ENCODE results near the gene LITAF.

Gene LITAF

DNA sequence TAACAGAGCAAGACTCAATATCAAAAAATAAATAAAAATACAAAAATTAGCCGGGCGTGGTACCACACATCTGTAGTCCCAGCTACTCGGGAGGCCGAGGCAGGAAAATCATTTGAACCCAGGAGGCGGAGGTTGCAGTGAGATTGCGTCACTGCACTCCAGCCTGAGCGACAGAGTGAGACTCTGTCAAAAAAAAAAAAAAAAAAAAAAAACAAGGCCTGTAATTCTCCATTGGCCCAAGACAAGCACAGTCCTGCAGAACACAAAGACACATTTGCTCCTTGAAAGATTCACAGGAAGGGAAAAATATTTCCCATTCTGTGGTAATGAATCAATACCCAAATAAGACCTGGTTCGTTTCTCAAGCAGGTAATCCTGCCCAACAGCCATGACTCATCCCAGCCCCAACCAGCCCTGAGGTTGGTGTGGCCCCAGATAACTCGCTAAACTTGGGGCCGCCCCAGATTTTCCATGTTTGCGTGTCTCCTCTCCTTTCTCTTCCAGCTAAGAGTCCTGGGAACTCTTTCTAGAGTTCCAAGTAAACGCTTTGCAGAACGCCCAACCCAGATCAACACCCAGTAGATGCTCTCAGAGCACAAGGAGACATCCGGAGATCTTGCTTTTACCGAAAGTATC, 41.2 kb upstream of the LITAF start (continued):
- TF ChIP-seq, protein P1, sequence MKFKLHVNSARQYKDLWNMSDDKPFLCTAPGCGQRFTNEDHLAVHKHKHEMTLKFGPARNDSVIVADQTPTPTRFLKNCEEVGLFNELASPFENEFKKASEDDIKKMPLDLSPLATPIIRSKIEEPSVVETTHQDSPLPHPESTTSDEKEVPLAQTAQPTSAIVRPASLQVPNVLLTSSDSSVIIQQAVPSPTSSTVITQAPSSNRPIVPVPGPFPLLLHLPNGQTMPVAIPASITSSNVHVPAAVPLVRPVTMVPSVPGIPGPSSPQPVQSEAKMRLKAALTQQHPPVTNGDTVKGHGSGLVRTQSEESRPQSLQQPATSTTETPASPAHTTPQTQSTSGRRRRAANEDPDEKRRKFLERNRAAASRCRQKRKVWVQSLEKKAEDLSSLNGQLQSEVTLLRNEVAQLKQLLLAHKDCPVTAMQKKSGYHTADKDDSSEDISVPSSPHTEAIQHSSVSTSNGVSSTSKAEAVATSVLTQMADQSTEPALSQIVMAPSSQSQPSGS (tag by site-specific recombination; IDR thresholded peaks at IDR 0.05; ENCODE audit: low read depth) = no peak
- TF ChIP-seq ZNF114 (tag by site-specific recombination; IDR thresholded peaks at IDR 0.05) (no peak), ZBTB17 (tag by site-specific recombination; IDR thresholded peaks at IDR 0.05) (0 out of 2 replicates have a peak, but pooled peaks have one; percentile 16), ZNF660 (tag by site-specific recombination; IDR thresholded peaks at IDR 0.05) (no peak)
- TF ChIP-seq, protein P2, sequence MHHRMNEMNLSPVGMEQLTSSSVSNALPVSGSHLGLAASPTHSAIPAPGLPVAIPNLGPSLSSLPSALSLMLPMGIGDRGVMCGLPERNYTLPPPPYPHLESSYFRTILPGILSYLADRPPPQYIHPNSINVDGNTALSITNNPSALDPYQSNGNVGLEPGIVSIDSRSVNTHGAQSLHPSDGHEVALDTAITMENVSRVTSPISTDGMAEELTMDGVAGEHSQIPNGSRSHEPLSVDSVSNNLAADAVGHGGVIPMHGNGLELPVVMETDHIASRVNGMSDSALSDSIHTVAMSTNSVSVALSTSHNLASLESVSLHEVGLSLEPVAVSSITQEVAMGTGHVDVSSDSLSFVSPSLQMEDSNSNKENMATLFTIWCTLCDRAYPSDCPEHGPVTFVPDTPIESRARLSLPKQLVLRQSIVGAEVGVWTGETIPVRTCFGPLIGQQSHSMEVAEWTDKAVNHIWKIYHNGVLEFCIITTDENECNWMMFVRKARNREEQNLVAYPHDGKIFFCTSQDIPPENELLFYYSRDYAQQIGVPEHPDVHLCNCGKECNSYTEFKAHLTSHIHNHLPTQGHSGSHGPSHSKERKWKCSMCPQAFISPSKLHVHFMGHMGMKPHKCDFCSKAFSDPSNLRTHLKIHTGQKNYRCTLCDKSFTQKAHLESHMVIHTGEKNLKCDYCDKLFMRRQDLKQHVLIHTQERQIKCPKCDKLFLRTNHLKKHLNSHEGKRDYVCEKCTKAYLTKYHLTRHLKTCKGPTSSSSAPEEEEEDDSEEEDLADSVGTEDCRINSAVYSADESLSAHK (tag by site-specific recombination; IDR thresholded peaks at IDR 0.05) = no peak

DNA sequence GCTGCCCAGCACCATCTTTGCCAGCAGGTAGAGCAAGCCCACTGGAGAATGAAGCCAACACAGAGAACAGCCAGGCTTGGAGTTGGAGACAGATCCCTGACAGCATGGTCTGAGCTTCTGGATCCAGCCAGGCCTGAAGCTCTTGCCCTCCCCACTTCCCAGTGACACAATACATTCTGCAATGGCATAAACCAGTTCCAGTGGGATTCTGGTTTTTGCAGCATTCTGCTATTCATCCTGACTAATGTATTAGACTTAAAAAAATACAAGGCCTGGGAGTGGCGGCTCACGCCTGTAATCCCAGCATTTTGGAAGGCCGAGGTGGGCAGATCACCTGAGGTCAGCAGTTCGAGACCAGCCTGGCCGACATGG, 40.6 kb upstream of the LITAF start:
- no peak overlapping the region for H3K27ac ChIP-seq (ENCODE audit: extremely low read depth, low read depth, low read length)
- no peaks in the 10 kb centered on the region for H3K36me3 ChIP-seq (ENCODE audit: control insufficient read depth in 2 of 2, insufficient read depth in 1 of 2, low read length in 2 of 2)
- TF ChIP-seq, protein P3, sequence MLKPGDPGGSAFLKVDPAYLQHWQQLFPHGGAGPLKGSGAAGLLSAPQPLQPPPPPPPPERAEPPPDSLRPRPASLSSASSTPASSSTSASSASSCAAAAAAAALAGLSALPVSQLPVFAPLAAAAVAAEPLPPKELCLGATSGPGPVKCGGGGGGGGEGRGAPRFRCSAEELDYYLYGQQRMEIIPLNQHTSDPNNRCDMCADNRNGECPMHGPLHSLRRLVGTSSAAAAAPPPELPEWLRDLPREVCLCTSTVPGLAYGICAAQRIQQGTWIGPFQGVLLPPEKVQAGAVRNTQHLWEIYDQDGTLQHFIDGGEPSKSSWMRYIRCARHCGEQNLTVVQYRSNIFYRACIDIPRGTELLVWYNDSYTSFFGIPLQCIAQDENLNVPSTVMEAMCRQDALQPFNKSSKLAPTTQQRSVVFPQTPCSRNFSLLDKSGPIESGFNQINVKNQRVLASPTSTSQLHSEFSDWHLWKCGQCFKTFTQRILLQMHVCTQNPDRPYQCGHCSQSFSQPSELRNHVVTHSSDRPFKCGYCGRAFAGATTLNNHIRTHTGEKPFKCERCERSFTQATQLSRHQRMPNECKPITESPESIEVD (tag by site-specific recombination; IDR thresholded peaks at IDR 0.05) = no peak
- no peak overlapping the region for H3K4me3 ChIP-seq (ENCODE audit: low read depth, low read length)
- POLR2A ChIA-PET = no interaction called here
- no peaks in the 10 kb centered on the region for H3K4me1 ChIP-seq (ENCODE audit: control insufficient read depth, insufficient read depth, low read length)
- CTCF ChIA-PET = interaction anchor here (1.2 kb wide), 1 partner anchor 95 kb away, joined by 4 read pairs; no protein-coding TSS in a partner anchor
- H3K9me3 ChIP-seq (ENCODE audit: control insufficient read depth, insufficient read depth, low read depth, low read length) = no peaks in the 10 kb centered on the region

DNA sequence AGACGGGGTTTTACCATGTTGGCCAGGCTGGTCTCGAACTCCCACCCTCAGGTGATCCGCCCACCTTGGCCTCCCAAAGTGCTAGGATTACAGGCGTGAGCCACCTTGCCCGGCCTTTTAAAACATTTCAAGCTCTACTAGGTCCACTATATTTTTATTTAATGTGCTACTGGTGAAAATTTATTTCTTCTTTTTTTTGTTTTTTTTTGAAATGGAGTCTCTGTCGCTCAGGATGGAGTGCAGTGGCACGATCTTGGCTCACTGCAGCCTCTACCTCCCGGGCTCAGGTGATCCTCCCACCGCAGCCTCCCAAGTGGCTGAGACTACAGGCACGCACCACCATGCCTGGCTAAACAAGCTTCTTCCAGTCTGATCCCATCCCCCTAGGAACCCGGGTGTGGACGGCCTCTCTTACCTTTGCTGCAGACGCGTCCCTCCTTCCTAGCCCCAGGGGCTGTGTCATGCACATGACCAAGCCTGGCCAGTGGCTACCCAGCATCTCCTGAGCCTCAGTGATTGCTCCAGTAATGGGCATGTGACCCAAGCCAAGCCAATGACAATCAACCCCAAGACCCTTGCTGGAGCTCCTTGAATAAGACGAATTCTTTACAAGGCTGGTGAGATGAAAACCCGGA, 40.1 kb upstream of the LITAF start:
- Histone ChIP-seq H3K9me3 (ENCODE audit: control insufficient read depth, insufficient read depth, low read depth, low read length) (no peaks in the 10 kb centered on the region), H3K4me3 (ENCODE audit: low read depth, low read length) (no peak overlapping the region), H3K4me1 (ENCODE audit: control insufficient read depth, insufficient read depth, low read length) (no peaks in the 10 kb centered on the region), H3K27ac (ENCODE audit: extremely low read depth, low read depth, low read length) (no peak overlapping the region), H3K36me3 (ENCODE audit: control insufficient read depth in 2 of 2, insufficient read depth in 1 of 2, low read length in 2 of 2) (no peaks in the 10 kb centered on the region)
- CTCF ChIA-PET = interaction anchor here (0.6 to 1.2 kb wide), 2 partner anchors 95 to 560 kb away, joined by 4 read pairs; no protein-coding TSS in a partner anchor
- no peak for TF ChIP-seq GLI2 (tag by site-specific recombination; IDR thresholded peaks at IDR 0.05; ENCODE audit: borderline replicate concordance, low read depth)
- POLR2A ChIA-PET = no interaction called here

DNA sequence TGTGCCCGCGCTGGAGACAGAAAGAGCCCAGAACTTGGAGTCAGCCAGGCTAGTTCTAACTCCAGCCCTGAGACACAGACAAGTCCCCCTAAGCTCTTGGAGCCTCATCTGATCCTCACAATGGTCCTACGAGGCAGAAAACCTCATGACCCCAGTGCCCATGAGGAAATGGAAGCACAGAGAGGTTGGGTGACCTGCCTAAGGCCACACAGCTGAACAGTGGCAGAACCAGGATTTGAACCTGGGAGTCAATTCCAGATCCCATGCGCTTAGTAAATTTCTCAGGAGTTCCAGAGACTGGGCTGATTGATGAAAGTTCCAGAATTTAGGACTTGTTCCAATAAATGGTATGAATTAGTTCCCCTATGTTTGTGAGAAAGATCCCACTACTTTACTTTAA, 39.0 kb upstream of the LITAF start:
- ChIA-PET POLR2A (no interaction called here), CTCF (interaction anchor here (0.7 kb wide), 1 partner anchor 64 kb away, joined by 3 read pairs; no protein-coding TSS in a partner anchor)
- no peak overlapping the region for H3K4me3 ChIP-seq (ENCODE audit: low read depth, low read length)
- no peaks in the 10 kb centered on the region for H3K36me3 ChIP-seq (ENCODE audit: control insufficient read depth in 2 of 2, insufficient read depth in 1 of 2, low read length in 2 of 2)
- H3K27ac ChIP-seq (ENCODE audit: extremely low read depth, low read depth, low read length) = no peak overlapping the region
- TF ChIP-seq WT1 (tag by site-specific recombination; IDR thresholded peaks at IDR 0.05) (no peak), ZNF768 (tag by site-specific recombination; IDR thresholded peaks at IDR 0.05) (peak; percentile 89)
- H3K4me1 ChIP-seq (ENCODE audit: control insufficient read depth, insufficient read depth, low read length) = no peaks in the 10 kb centered on the region
- no peaks in the 10 kb centered on the region for H3K9me3 ChIP-seq (ENCODE audit: control insufficient read depth, insufficient read depth, low read depth, low read length)
